Measurements from ENCODE around the gene EIF4B.

The EIF4B gene

GRCh38 chr12:53044896-53045695 lies 38.8 kb downstream of the EIF4B start:
- peak; percentile 3 for DNase-seq (ENCODE audit: low spot score)

- DNase-seq (ENCODE audit: low spot score): peak; percentile 7
Measured at GRCh38 chr12:53045696-53046045, 39.4 kb downstream of the EIF4B start.

- DNase-seq (ENCODE audit: low spot score): peak; percentile 87
Measured at GRCh38 chr12:53046655-53047220, 40.5 kb downstream of the EIF4B start.

GRCh38 chr12:53047221-53048032 lies 41.2 kb downstream of the EIF4B start:
- DNase-seq (ENCODE audit: low spot score): peak; percentile 90

- peak; percentile 16 for DNase-seq (ENCODE audit: low spot score)
Measured at GRCh38 chr12:53048033-53048779, 42.0 kb downstream of the EIF4B start.

- peak; percentile 42 for DNase-seq (ENCODE audit: low spot score)
Measured at GRCh38 chr12:53048780-53049401, 42.6 kb downstream of the EIF4B start.

- peak; percentile 51 for DNase-seq (ENCODE audit: low spot score)
Measured at GRCh38 chr12:53049571-53050318, 43.5 kb downstream of the EIF4B start, which contains the start of gene TNS2. Gene TNS2, plus strand, starts transcription at chr12:53050065. Its CDS starts 121 bp downstream, at chr12:53050186.

- no peak for DNase-seq (ENCODE audit: low spot score)
Measured at GRCh38 chr12:53050426-53051057, 44.3 kb downstream of the EIF4B start.

- peak; percentile 68 for DNase-seq (ENCODE audit: low spot score)
Measured at GRCh38 chr12:53051058-53051880, 45.0 kb downstream of the EIF4B start.

- no peak for DNase-seq (ENCODE audit: low spot score)
Measured at GRCh38 chr12:53051881-53052412, 45.7 kb downstream of the EIF4B start.

GRCh38 chr12:53052419-53053217 lies 46.4 kb downstream of the EIF4B start:
- peak; percentile 80 for DNase-seq (ENCODE audit: low spot score)

GRCh38 chr12:53053218-53054111 lies 47.2 kb downstream of the EIF4B start:
- DNase-seq (ENCODE audit: low spot score): no peak

GRCh38 chr12:53054112-53054878 lies 48.0 kb downstream of the EIF4B start:
- peak; percentile 84 for DNase-seq (ENCODE audit: low spot score)

- DNase-seq (ENCODE audit: low spot score): no peak
Measured at GRCh38 chr12:53055471-53056266, 49.4 kb downstream of the EIF4B start.

GRCh38 chr12:53056296-53056695 lies 50.0 kb downstream of the EIF4B start:
- DNase-seq (ENCODE audit: low spot score): no peak

- no peak for DNase-seq (ENCODE audit: low spot score)
Measured at GRCh38 chr12:53056901-53057300, 50.6 kb downstream of the EIF4B start.
